LNCAP (cell line): ENCODE data around the gene TRMT44.

Experiments used
- CTCF ChIP-seq: fragments of 450-650 bp; IDR thresholded peaks from 2 replicates; pipeline ENCODE4 v1.5.1; 2017; ENCODE audit warnings: mild to moderate bottlenecking

The TRMT44 gene

GRCh38 chr4:8510191-8510590, 69.6 kb downstream of the TRMT44 start:
- TF ChIP-seq CTCF, result no peak

- no peak for TF ChIP-seq CTCF
These were observed 70.2 kb downstream of the TRMT44 start for GRCh38 chr4:8510611-8511285.

GRCh38 chr4:8512510-8512909, 71.9 kb downstream of the TRMT44 start:
- no peak for TF ChIP-seq CTCF

GRCh38 chr4:8513931-8514330, 73.4 kb downstream of the TRMT44 start:
- no peak for TF ChIP-seq CTCF

- TF ChIP-seq CTCF, result no peak
These were observed 73.8 kb downstream of the TRMT44 start for GRCh38 chr4:8514391-8514790.

- no peak for TF ChIP-seq CTCF
These were observed 74.9 kb downstream of the TRMT44 start for GRCh38 chr4:8515316-8516060.

GRCh38 chr4:8516061-8516573, 75.5 kb downstream of the TRMT44 start:
- no peak for TF ChIP-seq CTCF
